ENCODE results near the gene CLN6.
"Not testable (repeated sequence)": the region's sequence is repeated elsewhere in the genome, so short reads cannot be mapped to it uniquely, and the experiment has no call there.

Gene CLN6

DNA sequence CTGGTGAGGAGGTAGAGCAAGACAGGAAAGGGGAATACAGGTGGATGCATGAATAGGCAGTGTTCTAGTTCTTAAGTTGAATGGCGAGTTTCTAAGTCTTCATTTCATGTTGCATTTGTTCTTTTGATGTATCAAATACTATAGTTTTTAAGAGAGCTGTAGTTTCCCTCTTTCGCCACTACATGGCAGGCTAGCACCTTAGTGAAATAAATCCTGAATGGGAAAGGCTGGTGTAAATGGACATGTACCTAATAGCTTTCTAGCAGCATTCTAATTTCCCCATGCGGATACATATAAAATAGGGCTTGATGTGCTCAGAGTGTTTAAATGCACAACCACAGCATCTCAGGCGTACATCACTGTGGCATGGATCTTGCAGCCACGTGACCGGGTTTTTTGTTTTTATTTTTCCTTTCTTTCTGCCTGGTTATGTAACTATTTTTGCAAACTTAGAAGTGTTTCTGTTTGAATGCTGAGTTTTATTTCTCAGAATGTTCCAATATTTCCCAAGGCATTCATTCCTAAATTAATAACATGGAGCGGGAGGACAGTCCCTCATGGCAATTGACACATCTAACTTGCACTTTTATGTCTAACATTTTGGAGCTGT, 23.5 kb upstream of the CLN6 start:
- DNase-seq: no peak

DNA sequence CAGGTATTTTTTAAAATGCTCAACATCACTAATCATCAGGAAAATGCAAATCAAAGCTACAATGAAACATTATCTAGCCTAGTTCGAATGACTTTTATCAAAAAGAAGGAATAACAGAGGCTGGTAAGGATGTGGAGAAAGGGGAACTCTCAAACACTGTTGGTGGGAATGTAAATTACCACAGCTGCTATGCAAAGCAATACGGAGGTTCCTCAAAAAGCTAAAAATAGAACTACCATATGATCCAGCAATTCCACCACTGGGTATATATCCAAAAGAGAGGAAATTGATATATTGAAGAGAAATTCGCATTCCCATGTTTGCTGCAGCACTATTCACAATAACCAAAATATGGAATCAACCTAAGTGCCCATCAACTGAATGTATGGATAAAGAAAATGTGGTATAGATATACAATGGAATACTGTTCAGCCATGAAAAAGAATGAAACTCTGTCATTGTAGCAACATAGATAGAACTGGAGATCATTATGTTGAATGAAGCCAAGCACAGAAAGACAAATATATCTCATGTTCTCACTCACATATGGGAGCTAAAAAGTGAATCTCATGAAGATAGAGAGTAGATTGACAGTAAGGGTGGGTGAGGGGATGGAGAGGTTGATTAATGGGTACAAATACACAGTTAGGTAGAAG, 19.7 kb upstream of the CLN6 start:
- no peak for DNase-seq

- DNase-seq: no peak
Observed at GRCh38 chr15:68244235-68244634, 14.7 kb upstream of the CLN6 start.

DNA sequence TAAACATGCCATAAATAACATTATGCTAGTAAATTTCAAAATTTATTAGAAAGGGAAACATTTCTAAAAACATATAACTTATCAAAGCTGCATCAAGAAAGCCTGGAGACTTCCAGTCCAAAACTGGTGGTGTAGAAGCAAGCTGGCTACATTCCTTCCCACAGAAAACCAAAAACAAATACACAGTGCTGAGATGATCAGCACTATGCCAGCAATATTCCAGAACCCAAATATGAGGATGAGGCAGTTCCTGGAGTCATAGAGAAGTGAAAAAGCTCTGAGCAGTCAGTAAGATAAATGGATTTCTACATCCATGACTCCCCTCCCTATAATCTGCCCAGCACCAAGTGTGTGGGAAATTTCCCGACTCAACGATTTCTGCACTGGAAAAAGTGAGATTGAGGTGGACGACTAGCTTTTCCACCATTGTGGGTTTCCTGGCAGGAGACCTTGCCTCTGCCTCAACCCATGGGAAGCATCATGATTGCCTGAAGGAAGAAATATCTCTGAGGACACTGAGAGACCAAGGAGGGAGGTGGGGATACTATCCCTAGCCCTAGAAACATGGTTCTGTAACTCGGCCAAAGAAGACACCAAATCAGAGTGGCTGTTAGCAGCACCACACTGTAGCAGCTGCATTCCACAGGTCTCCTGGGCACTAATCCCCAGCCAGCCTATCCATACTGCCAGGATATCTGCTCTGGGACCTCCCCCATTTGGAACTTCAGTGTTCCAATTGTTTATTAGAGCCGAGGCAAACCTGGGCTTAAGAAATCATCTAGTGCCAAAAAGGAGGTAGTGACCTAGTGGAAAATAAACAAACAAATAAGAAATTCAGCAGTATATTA, 11.8 kb upstream of the CLN6 start:
- no peak for DNase-seq

GRCh38 chr15:68239025-68239424, 9.5 kb upstream of the CLN6 start:
- DNase-seq: no peak

GRCh38 chr15:68235022-68235421, 5.5 kb upstream of the CLN6 start:
- DNase-seq: no peak

GRCh38 chr15:68234520-68234919, 5.0 kb upstream of the CLN6 start:
- not testable (repeated sequence) for DNase-seq

DNA sequence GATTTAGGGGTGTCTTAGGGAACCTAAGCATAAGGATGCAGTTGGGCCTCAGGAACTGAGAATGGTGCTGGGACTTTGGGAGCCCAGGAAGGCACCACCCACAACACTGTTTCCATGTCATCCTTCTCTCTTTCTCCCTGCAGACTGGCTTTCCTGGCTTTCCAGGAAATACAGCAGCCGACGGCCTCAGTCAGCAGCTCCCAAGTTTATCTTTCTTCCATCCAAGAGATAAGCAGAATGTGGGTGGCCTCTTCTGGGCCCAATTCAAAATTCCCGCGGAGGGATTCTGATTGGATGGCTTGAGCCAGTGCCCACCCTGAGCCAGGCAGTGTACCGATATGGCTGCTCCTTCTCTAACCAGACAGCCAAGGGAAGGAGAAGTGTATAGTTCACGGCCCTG, 4.5 kb upstream of the CLN6 start:
- no peak for DNase-seq

DNA sequence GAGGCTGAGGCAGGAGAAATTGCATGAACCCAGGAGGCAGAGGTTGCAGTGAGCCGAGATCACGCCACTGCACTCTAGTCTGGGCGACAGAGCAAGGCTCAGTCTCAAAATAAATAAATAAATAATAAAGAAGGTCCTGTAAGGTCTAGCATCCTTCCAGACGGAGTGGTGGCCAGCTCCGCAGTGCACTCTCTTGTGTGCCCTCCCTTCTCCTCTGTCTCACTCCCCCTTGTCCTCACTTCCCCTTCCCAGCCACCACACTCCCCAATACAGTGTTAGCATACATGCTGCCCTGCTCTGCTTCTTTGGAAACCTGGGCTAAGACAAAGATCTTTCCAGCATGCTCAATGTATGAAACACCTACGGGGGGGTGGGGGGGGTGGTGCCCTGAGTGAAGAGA, 3.4 kb upstream of the CLN6 start:
- no peak for DNase-seq

- DNase-seq: no peak
Observed at GRCh38 chr15:68232449-68232848, 2.9 kb upstream of the CLN6 start.

DNA sequence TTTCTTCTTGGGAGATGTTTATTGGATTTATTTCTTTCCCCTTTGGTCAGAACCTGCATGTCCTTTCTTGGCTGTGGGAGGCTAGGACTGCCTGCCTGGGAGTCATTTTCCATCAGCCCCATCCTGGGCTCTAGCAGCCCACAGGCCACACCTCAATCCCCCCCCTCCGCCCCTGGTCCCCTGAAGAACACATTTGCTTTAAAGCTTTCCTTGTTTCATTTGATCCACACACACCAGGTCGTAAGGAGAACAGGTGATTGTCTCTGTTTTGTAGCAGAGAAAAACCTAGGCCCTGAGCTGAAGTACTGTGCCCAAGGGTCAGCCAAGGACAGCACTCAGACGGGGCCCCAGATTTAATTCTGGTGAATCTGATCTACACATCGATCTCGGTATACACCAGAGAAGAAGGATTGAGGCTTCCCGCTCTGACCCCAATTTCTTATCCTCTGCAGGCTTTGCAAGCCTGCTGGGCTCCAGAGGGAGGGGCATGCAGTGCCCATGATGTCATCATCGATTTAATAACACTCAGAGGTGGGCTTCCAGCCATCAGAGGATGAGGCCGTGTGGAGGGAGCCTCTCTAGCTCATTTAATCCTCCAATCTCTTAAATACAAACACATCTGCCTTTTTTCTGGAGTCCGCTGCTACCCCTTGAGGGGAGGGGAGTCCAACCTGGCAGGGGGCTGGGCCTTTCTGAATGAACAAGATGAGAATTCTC, 1.7 kb upstream of the CLN6 start:
- DNase-seq: no peak

DNA sequence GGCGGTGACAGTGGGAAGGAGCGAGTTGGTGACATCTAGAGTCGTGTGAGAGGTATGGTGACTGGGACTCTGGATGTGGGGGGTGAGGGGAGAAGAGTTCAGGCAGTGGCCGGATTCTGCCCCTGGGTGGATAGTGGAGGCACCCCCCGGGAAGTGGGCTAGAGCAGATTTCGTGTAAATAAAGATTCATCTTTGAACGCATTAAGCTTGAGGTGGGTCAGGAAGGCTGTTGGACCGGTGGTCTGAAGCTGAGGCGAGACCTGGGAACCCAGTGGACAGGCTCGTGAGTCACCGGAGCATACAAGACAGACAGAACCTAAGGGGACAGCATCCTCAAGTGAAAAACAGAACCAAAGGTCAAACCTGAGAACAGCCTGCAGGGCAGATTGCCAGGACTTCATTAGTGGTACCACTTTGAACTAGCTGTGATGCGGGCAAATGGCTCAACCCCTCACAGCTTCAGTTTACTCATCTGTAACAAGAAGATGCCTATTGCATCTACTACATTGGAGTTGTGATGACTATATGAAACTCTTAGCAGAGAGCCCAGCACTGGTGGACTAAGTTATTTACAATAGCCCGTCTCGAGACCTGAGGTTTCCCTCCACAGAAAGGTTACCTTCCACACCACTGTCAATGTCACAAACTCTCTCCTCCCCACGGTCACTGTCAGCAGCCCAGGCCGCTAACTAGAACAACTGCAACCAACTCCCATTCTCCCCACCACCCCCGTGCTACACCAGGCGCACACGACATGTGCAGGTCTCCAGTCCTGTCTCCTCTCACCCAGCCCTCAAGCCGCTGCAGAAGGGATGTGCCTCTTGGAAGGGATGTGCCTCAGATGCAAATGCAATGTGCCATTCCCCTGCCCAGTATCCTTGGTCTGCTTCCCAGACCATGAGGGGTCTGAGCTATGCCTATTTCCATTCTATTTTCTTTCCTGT, 901 bp upstream of the CLN6 start:
- DNase-seq: no peak

DNA sequence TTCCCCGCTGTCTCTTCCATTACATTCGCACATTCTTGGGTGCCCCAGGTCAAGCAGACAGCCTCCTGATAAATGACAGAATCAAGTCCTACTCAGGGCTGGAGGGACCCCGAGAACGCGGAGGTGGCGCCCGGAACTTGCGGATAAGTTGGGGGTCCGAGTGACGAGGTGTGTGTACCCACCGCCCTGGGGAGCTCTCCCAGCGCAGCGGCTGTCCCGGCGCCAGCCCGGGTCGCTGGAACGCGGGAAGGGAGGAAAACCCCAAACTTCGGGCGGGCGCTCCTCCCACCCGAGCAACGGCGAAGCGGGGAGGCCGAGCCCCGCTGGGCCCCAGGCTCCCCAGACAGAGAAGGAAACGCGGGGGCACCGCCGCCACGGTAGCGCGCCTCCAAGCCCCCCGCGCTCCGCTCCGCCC, 550 bp downstream of the CLN6 start:
- DNase-seq: no peak

DNA sequence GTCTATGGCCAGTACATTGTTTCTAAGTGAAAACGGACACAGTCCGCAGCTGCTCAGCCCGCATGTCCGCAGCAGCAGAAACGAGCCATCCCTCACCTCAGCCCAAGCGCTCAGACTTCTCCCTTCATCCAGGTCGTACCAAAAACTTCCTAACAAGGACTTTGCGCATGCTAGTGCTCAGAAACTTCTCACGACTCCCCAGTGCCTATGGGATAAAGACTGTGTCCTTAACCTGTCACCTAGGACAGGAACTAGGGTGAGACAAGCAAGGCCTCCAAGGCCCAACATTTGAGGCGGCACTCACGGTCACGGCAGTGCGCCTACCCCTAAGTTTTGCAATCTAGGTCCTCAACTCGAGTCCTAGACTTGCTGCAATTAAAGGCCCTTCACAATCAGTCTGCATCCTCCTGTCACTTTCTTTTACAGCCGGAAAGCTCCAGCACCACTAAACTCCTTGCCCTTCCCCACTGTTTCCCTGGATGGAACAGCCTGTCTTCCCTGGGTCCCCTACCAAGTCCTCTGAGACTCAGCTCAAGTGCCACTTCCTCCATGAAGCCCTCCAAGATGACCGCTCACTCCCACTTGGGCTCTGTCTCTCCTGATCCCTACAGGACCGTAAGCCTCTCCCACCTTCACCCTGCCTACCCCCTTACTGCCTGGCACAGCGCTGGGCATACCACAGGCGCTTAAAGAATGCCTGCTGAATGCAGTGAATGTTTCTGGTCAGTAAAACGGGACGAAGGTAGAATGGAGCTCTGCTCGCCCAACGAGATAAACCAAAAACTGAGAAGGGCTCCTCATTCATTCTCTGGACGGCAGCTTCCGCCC, 1.2 kb downstream of the CLN6 start:
- no peak for DNase-seq

DNA sequence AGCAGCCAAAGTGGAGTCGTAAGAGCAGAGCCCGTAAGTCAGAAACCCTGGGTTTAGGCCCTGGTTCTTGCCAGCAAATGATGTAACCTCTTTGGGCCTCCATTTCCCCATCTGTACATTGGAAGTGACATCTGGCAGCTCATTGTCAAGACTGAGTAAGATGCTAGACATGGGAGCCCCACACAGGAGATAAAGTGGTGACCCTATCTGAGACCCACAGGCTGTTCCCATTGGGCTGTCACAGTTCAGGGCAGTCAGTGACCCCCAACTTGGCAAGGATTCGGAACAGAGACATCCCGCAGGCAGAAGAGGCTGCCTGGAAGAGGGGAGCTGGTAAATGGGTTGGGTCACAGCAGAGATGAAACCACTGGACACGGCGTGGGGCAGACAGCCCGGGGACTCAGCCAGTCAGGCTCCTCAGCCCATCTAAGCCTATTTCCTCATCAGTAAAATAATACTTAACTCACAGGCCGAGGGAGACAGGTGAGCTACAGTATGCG, 1.8 kb downstream of the CLN6 start:
- DNase-seq: no peak

DNA sequence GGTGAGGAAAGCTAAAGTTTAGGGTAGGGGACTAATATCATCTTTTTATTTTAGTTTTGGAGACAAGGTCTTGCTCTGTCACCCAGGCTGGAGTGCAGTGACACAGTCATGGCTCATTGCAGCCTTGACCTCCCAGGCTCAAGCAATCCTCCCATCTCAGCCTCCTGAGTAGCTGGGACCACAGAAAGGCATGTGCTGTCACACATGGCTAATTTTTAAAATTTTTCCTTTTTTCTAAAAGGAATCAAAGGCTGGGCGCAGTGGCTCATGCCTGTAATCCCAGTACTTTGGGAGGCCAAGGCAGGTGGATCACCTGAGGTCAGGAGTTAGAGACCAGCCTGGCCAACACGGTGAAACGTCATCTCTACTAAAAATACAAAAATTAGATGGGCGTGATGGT, 4.1 kb downstream of the CLN6 start:
- DNase-seq: not testable (repeated sequence)

- no peak for DNase-seq
Observed at GRCh38 chr15:68224546-68225250, 4.8 kb downstream of the CLN6 start.

GRCh38 chr15:68224108-68224507, 5.4 kb downstream of the CLN6 start:
- DNase-seq: no peak

- DNase-seq: no peak
Observed at GRCh38 chr15:68223171-68223570, 6.4 kb downstream of the CLN6 start.

- DNase-seq: not testable (repeated sequence)
Observed at GRCh38 chr15:68222432-68222743, 7.1 kb downstream of the CLN6 start.
